HG03354 (cell line): Measurements from ENCODE around the gene NFYA.

Experiments
- ATAC-seq: cut with Tn5 transposase; IDR thresholded peaks from one replicate; pipeline ENCODE4 v1.9.1; 2021; ENCODE audit warnings: mild to moderate bottlenecking; ENCODE audit not compliant: unreplicated experiment, poor library complexity, severe bottlenecking

Gene NFYA

DNA sequence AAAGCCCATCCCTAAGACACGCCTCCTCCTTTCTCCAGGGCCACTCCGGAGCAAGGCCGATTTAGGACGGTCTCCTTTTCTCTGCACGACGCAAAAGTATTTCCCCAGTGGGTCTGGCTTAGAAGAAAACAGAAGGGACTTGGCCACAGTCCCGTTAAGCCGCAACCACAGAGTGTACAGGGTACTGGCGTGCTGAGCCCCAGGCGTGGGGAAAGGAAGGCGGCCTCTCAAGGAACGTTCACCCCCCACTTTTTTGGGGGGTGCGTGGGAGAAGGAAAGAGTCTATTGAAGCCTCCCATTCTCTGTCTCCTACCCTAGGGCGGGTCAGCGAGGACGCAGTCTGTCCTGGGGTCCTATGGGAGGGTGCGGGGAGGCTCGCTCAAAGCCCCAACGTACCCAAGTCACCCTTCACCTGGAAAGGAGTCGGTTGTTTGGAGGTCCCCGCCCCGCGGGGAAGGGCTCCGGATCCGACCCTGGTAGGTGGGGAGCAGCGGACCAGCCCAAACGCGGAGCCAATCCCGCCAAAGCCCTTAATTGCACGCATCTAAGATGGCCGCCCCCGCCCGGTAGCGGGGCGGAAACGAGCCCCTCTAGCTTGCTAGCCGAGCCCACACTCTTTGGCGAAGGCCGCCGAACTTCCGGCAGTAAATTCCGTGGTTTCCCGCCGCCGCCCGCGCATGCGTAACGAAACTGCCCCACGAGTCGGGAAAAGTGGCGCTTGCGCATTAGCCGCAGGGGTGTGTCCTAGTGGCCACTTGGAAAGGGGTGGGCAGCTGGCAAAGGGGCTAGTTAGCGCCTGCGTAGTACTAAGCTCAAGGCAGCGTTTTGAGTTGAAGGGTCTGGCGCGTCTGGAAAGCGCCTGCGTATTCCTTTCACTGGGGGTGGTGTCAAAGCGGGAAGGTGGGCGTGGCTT lies 595 bp upstream of the NFYA start, which contains the start of gene OARD1:
Gene OARD1 (minus strand): TSS at position 434 of the 913 bp plus-strand sequence. CDS start 722 bp downstream, outside the sequence.
- ATAC-seq: peak; percentile 73

DNA sequence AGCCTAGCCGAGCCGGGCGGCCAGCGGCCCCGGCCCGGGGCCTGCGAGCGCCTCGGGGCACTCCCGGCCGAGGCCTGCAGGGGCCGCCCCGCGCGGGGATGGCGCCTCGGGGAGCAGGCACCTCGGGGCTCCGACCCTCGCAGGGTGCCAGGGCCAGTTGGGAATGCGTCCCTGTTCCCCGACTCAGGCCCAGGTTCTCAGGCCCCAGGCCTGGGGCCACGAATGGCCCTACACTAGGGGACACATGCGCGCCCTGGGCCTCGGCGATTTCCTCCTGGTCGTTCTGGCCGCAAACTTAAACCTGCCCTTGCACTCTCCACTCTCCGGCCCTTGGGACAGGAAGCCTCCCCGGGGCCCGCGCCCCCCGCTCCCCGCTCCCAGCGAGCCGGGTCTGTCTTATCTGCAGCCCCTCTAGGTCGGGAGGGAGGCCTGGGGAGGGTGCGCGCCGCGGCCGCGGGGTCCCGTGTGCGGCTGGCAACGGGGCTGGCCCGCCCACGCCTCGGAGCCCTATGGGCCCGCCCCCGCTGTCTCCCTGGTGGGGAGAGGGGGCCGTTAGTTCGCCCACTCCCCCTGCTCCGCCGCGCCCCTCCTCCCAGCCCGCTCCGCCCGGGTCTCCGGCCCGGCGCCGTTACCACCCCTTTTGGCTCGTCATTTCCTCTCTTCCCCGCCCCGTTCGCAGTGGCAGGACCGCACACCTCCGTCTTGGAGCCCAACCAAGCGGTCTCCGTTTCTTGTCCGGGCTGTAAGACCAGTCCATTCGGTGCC lies 611 bp downstream of the NFYA start:
- peak; percentile 41 for ATAC-seq

- ATAC-seq: no peak
Observed at GRCh38 chr6:41073968-41074691, 1.4 kb downstream of the NFYA start.

- no peak for ATAC-seq
Observed at GRCh38 chr6:41074692-41075436, 2.1 kb downstream of the NFYA start.

DNA sequence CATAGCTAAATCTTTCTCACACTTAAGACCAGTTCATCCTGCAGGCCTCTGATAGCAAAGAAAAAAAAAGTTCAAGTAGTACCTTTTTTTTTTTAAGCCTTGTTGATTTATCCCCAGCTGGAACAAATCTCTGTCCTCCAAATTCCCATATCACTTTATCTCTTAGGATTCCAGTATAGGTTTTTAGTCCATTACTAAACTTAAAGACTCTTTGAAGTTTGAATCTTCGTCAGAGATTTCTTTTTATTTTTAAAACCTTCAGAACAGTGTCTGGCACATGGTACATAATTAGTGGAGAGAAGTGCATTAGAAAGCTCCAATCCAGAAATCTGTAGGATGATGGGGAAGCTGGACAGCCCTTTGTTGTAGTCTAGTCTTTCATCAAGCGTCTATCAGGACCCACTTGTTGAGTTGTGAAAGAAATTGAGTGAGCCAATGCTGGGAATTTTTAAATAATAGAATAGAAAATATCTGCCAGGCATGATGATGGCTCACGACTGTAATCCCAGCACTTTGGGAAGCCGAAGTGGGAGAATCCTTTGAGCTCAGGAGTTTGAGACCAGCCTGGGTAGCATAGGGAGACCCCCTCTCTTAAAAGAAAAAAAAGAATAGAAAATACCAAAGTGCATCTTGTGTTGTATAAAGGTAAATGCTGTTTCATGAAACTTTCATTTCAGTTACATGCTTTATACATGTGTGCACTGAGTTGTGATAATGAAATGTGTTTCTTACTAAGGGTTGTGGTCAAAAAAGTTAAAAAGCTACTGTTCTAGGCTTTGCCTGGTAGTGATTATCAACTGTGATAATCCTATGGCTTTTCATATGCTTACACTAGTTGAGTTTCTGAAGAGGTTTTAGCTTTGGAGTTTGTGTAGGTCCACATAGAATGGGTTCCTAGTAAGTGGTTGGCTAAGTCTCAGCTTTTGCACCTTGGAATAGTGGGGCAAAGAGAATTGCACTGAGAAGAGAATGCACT lies 3.2 kb downstream of the NFYA start:
- no peak for ATAC-seq

- ATAC-seq: no peak
Observed at GRCh38 chr6:41077536-41077935, 4.8 kb downstream of the NFYA start.

GRCh38 chr6:41078101-41078500 lies 5.3 kb downstream of the NFYA start:
- no peak for ATAC-seq

DNA sequence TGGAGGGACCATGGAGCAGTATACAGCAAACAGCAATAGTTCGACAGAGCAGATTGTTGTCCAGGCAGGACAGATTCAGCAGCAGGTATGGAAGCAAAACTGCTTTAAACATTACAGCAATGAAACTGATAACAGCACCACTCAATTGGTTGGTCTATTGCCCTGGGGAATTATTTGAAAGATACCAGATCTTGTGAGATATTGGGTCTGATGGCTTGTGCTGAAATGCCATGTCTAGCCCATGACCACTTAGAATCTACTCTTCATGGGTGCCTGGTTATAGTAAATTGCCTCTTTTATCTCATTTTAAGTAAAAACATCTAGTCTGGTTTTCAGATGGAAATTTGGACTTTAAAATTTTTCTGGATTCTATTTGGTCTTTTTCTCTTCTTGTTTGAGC lies 6.3 kb downstream of the NFYA start:
- no peak for ATAC-seq

DNA sequence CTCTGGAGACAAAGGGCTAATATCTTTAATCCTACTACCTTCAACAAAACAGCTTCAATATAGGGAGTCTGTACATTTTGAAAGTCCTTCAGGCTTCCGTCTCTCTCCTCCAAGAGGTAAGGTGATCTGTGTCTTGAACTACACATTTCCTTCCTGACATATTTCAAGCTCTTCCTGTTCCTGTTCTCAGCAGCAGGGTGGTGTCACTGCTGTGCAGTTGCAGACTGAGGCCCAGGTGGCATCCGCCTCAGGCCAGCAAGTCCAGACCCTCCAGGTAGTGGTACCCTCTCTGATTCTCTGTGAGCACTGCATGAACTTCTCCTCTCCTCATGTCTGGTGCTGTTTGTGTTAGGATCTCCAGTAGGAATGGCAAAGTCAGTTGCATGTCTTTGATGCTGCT lies 7.8 kb downstream of the NFYA start:
- ATAC-seq: no peak

GRCh38 chr6:41083072-41083471 lies 10.3 kb downstream of the NFYA start:
- no peak for ATAC-seq

DNA sequence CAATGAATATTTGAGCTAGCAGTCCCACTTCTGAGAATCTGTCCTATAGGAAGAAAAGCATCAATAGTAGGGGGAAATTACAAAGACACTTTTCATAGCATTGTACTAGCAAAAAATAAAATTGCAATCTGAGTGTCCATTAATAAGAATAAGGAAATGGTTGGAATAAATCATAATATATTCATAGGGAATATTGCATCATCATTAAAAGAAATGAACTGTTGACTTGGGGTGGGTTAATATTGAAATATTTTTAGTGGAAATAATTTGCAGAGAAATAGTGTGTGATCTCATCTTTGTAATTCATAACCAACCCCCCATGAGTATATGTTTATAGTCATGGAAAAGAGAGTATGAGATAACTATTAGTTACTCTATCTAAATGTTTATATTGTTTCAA lies 12.4 kb downstream of the NFYA start:
- ATAC-seq: no peak

DNA sequence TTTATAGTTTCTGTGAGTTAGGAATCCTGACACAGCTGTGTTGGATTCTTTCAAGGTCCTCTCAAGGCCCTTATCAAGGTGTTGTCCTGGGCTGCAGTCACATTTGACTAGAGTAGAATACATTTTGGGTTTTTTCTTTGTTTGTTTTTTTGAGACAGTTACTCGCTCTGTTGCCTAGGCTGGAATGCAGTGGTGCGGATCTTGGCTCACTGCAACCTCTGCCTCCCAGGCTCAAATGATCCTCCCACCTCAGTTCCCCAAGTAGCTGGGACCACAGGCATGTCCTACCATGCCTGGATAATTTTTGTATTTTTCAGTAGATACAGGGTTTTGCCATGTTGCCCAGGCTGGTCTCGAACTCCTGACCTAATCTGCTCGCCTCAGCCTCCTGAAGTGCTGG lies 15.7 kb downstream of the NFYA start:
- ATAC-seq: no peak

GRCh38 chr6:41090841-41091761 lies 18.3 kb downstream of the NFYA start:
- no peak for ATAC-seq

DNA sequence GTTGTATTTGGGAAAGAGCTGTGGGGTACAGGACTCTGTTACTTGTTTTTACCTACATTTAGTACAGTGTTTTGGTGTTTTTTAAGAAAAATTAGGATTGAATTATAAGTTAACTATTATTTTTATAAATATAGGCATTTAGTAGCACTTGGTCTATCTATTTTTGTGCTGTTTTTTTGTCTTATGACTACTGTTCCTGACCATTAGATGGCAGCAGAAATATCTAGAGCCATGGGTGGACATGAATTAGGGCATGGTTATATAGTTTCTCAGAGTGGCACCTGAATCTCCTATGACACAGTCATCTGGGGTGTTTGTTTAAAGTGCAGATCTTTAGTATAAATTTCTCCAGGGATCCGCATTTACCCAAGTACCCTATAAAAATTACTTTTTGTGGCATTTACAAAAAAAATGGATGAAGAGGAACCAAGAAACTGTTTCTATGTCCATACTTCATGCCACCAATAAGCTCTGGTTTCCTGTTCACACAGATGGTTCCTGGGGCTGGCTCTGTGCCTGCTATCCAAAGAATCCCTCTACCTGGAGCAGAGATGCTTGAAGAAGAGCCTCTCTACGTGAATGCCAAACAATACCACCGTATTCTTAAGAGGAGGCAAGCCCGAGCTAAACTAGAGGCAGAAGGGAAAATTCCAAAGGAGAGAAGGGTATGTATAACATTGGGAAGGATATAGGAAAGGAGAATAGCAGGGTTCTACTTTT lies 19.8 kb downstream of the NFYA start:
- no peak for ATAC-seq

DNA sequence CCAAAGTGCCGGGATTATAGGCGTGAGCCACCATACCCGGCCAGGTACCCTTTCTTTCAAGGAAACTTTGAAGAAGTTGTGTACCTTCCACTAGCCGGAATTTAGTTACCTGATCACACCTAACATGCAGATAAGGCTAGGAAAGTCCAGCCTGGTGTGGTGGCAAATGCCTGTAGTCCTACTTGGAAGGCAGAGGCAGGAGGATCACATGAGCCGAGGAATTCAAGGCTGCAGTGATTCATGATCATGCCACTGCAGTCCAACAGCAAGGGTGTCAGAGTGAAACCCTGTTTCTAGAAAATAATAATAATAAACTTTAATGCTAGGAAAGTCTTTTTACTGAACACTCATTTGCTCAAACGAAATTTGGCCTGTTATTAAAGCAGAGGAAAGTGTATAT lies 21.0 kb downstream of the NFYA start:
- ATAC-seq: no peak

GRCh38 chr6:41097467-41098090 lies 24.8 kb downstream of the NFYA start:
- ATAC-seq: no peak
